ENCODE data around the gene DMRTA2.

- TF ChIP-seq, protein P1, sequence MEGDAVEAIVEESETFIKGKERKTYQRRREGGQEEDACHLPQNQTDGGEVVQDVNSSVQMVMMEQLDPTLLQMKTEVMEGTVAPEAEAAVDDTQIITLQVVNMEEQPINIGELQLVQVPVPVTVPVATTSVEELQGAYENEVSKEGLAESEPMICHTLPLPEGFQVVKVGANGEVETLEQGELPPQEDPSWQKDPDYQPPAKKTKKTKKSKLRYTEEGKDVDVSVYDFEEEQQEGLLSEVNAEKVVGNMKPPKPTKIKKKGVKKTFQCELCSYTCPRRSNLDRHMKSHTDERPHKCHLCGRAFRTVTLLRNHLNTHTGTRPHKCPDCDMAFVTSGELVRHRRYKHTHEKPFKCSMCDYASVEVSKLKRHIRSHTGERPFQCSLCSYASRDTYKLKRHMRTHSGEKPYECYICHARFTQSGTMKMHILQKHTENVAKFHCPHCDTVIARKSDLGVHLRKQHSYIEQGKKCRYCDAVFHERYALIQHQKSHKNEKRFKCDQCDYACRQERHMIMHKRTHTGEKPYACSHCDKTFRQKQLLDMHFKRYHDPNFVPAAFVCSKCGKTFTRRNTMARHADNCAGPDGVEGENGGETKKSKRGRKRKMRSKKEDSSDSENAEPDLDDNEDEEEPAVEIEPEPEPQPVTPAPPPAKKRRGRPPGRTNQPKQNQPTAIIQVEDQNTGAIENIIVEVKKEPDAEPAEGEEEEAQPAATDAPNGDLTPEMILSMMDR (IDR thresholded peaks at IDR 0.05) = no peak
- TF ChIP-seq POLR2A (IDR thresholded peaks at IDR 0.05) = no peak
These were observed 30.0 kb upstream of the DMRTA2 start for GRCh38 chr1:50453266-50453665.

Measured in body of pancreas (tissue), 4 donors.